ENCODE data around the gene GAB2.

GAB2 gene

GRCh38 chr11:78170874-78171549 lies 246.6 kb downstream of the GAB2 start:
- DNase-seq, result no peak

GRCh38 chr11:78170413-78170812 lies 247.2 kb downstream of the GAB2 start:
- no peak for DNase-seq

- no peak for DNase-seq
Observed at GRCh38 chr11:78168539-78169477, 248.8 kb downstream of the GAB2 start.

- DNase-seq, result no peak
Observed at GRCh38 chr11:78166855-78167469, 250.7 kb downstream of the GAB2 start.

Data from SHP77 treated with DMSO at 0.1 percent for 48 hours (cell line).